Pancreas (tissue), 10 donors: ENCODE results near the gene SEC16A. TPM values are rescaled to one million over a fixed set of nuclear protein-coding genes. Genes with fewer than 3 reads are reported as not detected.
A peak's percentile ranks its signal among the peaks of the same experiment; 100 is the strongest.

Experiments used
- ATAC-seq, 4 donors: fragments of 200-7000 bp; cut with Tn5 transposase; one replicate each; pipeline versions ENCODE4 v1.8.0 to v1.9.1; 2020; ENCODE audit warnings: mild to moderate bottlenecking in 4 of 4, moderate library complexity in 4 of 4
- DNase-seq, 6 donors: peaks; one replicate each; pipeline ENCODE4 v3.0.0-alpha.2; 2020
- FAIRE-seq: peaks from 2 replicates; lab custom pipeline; 2012; peaks lifted over from hg19 to GRCh38; lab: Jason Lieb, UNC
- H3K27ac ChIP-seq, 4 donors: fragments of 200-600 bp; sonication (generic); 1 replicate in 3 of 4; 2 replicates in 1 of 4; pipeline versions ENCODE4 v1.5.0 to v1.8.0; 2020
- H3K27me3 ChIP-seq, 4 donors: fragments of 200-600 bp; one replicate each; pipeline ENCODE4 v1.8.0; 2021
- H3K36me3 ChIP-seq, 3 donors: fragments of 200-600 bp; sonication (generic) in 1 of 3; one replicate each; pipeline versions ENCODE4 v1.5.0 to v1.8.0; 2020 to 2021
- H3K4me1 ChIP-seq, 3 donors: fragments of 200-600 bp; one replicate each; pipeline ENCODE4 v1.8.0; 2021
- H3K4me3 ChIP-seq, 4 donors: fragments of 200-600 bp; sonication (generic) in 2 of 4; one replicate each; pipeline versions ENCODE4 v1.5.0 to v1.8.0; 2020 to 2021
- H3K9me3 ChIP-seq, 4 donors: fragments of 200-600 bp; one replicate each; pipeline ENCODE4 v1.8.0; 2021
- WGBS, 2 donors: extraction: QIAGEN DNeasy Blood & Tissue Kit; methylation state at CpG; one replicate each; pipeline ENCODE4 v1.1.7; 2013; 5-methylcytosine and 5-hydroxymethylcytosine counted together
- intact Hi-C, 3 donors: fragments of 100-400 bp; cut with DNase I; formaldehyde crosslinking; loops; one replicate each; pipeline versions ENCODE4 v1.11.1 to v1.14.2; 2022
- polyA plus RNA-seq, 2 donors: library from polyadenylated mRNA; stranded (reverse); fragments of 200-250 nt; gene quantifications; one replicate each; pipeline ENCODE4 v1.2.3, GENCODE V29; 2013
- total RNA-seq, 6 donors: library from RNA; stranded (reverse); fragmentation: NEBNext Ultra II Directional in 4 of 6; extraction: Animal tissue kit (Norgen Biotek cat#: 25700) in 4 of 6; gene quantifications; one replicate each; pipeline versions ENCODE4 v1.2.1 to v1.2.4, GENCODE V29; 2021 to 2023
- TF ChIP-seq, protein P1 (sequence below), 4 donors: fragments of 200-600 bp; sonication (generic) in 3 of 4; IDR thresholded peaks; one replicate each; pipeline versions ENCODE4 v1.5.0 to v1.8.0; 2021; ENCODE audit warnings: antibody characterized with exemption in 4 of 4
- donor health status: healthy with polysubstance abuse.
- donor health status: DM: no; HTN: no; CAD: no; lungs with moderate emphysema.
- donor health status: DM: no; HTN: no; CAD: no.
- donor health status: control.
- donor health status: control.
- donor health status: Bipolar disorder and iron deficiency.
- donor health status: DM: yes; HTN: yes; CAD: no.
- donor health status: DM: no; HTN: no; CAD: no.
- donor health status: DM: no; HTN: no; CAD: no.
- donor health status: DM: yes; HTN: yes; CAD: no.

SEC16A gene
- total and polyA plus RNA-seq, 8 donors, result 32.1 to 66.9 (median 40.8) TPM

DNA sequence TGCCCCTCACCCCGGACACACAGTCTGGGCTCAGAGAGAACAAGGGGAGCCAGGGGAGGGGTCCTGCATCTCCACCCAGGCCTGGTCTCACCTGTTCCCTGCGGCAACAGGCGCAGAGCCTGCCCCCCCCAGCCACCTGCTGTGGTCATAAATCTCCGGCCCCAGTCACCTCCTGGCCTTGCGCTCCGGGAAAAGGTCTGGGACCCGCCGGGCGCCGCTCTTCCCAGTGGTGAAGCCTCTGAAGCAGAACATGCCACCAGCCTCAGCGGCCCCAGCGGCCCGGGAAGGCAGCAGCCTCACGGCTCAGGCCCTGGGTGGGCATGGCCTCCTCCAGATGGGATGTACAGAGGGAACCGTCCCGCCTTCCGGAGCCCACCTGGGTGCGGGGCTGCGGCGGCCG, 42.4 kb upstream of the SEC16A start:
- no peak overlapping the region for H3K4me3 ChIP-seq
- no peaks in the 10 kb centered on the region for H3K27me3 ChIP-seq
- no peak for ATAC-seq
- intact Hi-C loops, result no loop called here
- no peaks in the 10 kb centered on the region for H3K9me3 ChIP-seq
- no peak for DNase-seq
- H3K36me3 ChIP-seq, result peaks cover 0 to 13% (median 10%) of the 10 kb centered on the region in 3 donors
- no peak for FAIRE-seq
- peaks cover 5 to 26% (median 20%) of the 10 kb centered on the region in 3 donors for H3K4me1 ChIP-seq
- peak overlapping the region in 2 of 4 donors; percentile 53 to 60 for H3K27ac ChIP-seq
- WGBS, 2 donors, result 71 to 81% methylated on average over 21 of the region's 21 CpGs
- TF ChIP-seq, protein P1, sequence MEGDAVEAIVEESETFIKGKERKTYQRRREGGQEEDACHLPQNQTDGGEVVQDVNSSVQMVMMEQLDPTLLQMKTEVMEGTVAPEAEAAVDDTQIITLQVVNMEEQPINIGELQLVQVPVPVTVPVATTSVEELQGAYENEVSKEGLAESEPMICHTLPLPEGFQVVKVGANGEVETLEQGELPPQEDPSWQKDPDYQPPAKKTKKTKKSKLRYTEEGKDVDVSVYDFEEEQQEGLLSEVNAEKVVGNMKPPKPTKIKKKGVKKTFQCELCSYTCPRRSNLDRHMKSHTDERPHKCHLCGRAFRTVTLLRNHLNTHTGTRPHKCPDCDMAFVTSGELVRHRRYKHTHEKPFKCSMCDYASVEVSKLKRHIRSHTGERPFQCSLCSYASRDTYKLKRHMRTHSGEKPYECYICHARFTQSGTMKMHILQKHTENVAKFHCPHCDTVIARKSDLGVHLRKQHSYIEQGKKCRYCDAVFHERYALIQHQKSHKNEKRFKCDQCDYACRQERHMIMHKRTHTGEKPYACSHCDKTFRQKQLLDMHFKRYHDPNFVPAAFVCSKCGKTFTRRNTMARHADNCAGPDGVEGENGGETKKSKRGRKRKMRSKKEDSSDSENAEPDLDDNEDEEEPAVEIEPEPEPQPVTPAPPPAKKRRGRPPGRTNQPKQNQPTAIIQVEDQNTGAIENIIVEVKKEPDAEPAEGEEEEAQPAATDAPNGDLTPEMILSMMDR (IDR thresholded peaks at IDR 0.05), result no peak

DNA sequence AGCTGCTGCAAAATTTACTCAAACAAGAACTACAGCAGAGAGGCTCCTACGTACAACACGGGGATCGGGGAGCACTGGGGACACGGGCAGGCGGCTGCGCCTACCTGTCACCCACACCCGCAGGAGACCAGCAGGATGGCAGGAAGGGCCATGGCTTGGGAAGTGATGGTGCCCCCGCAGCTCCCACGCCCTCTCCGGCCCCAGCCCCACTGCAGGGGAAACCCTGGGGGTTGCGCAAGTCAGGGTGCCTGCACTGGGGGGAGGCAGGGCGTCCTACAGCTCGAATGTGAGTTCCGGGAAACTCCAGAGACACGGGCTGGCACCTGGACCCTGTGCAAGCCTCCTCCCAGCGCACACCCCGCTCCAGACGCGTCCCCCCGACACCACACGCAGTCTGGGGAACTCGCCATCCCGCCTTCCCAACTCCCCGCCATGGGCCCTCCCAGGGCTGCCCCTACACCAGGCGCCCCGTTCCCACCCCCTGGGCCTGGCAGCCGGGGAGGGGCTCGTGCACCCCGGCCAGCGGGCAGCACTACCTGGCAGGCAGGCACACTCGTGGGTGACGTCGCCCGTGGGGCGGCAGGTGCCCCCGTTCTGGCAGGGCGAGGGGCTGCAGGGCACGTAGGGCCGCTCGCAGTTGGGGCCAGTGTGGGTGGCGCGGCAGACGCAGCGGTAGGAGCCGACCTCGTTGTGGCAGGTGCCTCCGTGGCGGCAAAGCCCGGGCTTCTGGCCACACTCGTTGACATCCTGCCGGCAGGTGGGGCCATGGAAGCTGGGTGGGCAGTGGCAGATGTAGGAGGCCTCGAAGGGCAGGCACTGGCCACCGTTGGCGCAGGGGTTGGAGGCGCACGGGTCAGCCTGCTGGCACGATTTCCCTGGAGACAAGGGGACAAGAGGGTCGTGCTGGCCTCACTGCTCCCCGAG, 39.7 kb upstream of the SEC16A start:
- 89 to 91% methylated on average over 59 of the region's 59 CpGs for WGBS, 2 donors
- Histone ChIP-seq H3K4me3 (no peak overlapping the region), H3K27ac (no peak overlapping the region), H3K36me3 (peaks cover 0 to 34% (median 28%) of the 10 kb centered on the region in 3 donors), H3K4me1 (peaks cover 5 to 17% (median 11%) of the 10 kb centered on the region in 3 donors), H3K27me3 (no peaks in the 10 kb centered on the region), H3K9me3 (no peaks in the 10 kb centered on the region)
- no peak for ATAC-seq
- no peak for FAIRE-seq
- TF ChIP-seq, protein P1 (IDR thresholded peaks at IDR 0.05), result no peak
- DNase-seq, result no peak
- intact Hi-C loops, result no loop called here

DNA sequence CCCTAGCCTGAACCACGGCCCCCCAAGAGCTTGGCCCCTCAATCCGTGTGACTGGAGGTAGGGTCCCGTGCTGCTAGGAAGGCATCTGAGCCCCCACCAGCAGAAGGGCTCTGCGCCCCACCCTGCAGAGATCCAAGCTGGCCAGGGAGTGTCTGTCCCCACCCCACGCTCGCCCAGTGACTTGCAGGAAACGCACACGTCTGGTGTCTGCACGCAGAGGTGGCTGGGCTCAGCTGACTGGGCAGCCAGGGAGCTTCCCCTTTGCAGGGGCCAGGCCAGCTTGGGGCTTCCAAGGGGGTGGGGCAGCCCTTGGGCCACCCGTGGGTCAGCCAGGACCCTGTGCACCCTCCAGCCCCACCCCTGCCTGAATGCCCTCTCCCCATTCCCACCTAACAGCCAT, 38.7 kb upstream of the SEC16A start:
- ATAC-seq (peak in 2 of 4 donors; percentile 24 to 34), FAIRE-seq (no peak), DNase-seq (peak in 1 of 6 donors; percentile 63)
- peaks cover 3 to 42% (median 33%) of the 10 kb centered on the region in 3 donors for H3K36me3 ChIP-seq
- intact Hi-C loops, result no loop called here
- no peak overlapping the region for H3K27ac ChIP-seq
- no peaks in the 10 kb centered on the region for H3K27me3 ChIP-seq
- no peak overlapping the region for H3K4me3 ChIP-seq
- H3K4me1 ChIP-seq, result peaks cover 3 to 7% (median 5%) of the 10 kb centered on the region in 3 donors
- no peaks in the 10 kb centered on the region for H3K9me3 ChIP-seq
- TF ChIP-seq, protein P1 (IDR thresholded peaks at IDR 0.05), result no peak
- 83 to 88% methylated on average over 10 of the region's 10 CpGs for WGBS, 2 donors

GRCh38 chr9:136520053-136520540, 37.3 kb upstream of the SEC16A start:
- H3K4me1 ChIP-seq, result no peaks in the 10 kb centered on the region
- 31 to 66% methylated on average over 18 to 20 of the region's 20 CpGs for WGBS, 2 donors
- H3K9me3 ChIP-seq, result no peaks in the 10 kb centered on the region
- peak; percentile 52 to 72 (median 62) for ATAC-seq
- DNase-seq, result peak in 3 of 6 donors; percentile 59 to 69 (median 67)
- H3K36me3 ChIP-seq, result peaks cover 5 to 56% (median 41%) of the 10 kb centered on the region in 3 donors
- no peak overlapping the region for H3K4me3 ChIP-seq
- FAIRE-seq, result no peak
- H3K27me3 ChIP-seq, result no peaks in the 10 kb centered on the region
- intact Hi-C loops, result no loop called here
- TF ChIP-seq, protein P1 (IDR thresholded peaks at IDR 0.05), result no peak
- H3K27ac ChIP-seq, result peak overlapping the region in 1 of 4 donors; percentile 36
